ENCODE data around the gene AGPS.
"Not testable (repeated sequence)": the region's sequence is repeated elsewhere in the genome, so short reads cannot be mapped to it uniquely, and the experiment has no call there.

The AGPS gene

DNA sequence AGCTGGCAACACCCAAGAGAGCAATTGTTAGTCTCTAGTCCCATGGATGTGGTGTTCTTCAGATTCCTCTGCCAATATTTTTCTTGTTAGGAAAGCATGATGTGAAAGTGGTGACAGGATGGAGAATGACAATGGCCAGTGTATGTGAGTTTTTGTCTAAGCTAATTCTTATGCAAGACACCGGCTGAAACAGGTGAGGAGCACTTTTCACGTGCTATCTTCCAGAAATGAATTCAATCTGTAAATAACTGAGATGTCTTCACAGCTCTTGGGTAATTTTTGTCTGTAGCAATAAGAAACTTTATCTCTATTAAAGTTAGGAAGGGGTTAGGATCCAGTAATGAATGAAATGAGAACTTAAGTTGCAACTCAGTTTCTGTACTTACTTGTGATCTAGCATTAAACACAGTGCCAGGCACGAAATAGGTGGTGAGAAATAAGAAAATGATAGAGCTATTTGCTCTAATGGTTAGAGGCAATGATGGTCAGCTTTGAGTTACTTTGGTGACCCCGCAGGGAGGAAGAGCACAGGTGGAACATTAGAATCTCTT is 676 bp upstream of the AGPS start:
- no peak for DNase-seq

DNA sequence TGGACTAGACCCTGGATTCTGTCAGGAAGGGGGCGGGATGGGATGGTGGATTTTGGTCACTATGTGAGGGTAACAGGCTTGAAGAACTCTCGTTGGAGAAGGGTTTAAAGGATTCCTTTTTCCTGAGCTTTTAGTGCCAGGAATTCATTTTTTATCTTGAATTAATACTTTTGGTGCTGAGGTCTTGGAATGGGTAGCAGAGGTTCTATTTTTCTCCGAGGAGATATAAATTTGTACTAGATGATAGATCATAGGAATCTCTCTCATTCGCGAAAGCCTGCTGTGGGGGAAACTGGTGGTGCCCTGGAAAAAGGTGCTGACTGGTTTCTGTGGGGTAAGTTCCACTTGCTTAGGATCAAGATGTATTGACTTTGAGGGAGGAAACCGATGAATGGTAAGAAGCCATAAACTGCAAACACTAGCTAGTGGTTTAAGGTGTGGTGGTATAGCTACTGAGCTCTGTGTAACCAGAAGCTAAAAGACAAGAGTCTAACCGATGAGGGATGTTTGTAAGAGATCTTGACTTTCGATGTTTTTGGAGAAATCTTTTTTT is 706 bp downstream of the AGPS start:
- DNase-seq = no peak

DNA sequence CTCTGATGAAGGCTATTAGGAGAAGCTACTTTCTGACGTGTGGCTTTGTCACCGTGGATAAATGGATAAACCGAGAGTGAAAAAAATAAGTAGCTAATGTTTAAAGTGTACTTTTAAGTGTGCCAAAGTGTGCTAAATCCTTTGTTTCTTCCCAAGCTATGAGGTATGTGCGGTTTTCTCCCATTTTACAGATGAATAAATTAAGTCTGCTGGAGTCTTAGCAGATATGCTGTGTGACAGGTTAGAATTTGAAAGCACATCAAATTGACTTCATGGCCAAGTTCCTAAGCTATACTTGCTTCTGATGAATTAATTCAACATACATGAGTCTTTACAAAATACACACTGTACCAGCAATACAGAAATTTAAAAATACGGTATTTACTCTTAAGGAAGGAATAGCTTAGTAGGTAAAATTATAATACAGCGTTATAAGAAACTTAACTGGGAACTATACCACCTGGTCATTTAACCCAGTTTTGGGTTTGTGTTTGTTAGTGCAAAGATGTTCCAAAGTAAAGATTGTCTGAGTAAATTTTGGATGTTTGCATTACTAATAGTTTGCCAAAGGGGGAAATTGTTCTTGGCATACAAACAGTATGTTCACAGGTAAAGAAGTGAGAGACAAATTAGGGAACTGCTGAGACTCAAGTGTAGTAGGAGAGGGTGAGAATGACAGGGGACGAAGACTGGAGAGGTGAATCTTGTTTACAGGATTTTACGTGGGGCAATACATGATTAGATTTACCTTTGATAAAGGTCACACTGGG is 1.4 kb downstream of the AGPS start:
- no peak for DNase-seq

DNA sequence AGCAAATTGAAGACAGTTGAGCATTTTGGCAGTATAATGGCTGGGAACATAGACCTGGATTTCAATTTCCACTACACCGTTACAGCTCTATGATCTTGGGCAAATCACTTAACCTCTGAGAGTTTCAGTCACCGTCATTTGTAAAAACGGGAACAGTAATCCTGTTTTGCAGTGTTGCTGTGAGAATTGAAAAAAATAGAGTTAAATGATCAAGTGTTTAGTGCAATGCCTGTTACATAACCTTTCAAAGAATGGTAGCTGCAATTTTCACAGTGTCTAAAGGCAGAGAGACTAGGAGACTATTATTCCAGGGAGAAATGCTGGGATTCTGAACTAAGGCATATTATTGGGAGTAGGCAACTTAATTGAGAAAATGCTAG is 2.0 kb downstream of the AGPS start:
- DNase-seq = no peak

DNA sequence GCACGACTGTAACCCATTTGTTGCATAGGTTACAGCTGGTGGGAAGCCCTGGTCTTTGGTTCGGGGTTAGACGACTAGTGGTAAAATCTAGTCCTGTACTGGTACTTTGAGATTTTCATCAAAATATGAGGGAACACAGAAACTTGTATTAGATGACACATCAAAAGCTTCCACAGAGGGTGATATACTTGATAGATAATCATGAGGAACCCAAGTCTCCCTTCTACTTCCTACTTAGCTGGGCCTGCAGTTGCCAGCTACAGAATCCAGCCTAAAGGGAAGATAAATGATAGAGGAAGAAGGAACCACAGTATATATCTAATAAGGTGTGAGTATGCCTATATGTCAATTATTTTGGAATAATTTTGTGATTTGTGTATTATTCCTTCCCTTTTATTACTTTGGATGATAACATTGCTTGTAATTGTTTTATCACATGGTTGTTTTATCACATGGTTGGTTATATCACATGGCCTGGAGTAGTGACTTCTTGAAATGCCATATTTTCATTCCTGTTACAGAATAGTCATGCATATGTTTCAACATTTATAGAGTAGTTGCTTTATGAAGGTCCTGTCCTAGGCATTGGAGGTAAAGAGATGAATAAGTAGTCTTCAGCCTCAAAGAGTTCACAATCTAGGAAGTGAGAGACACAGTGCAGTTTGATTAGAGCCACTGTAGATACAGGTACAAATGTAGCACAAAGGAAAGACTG is 2.9 kb downstream of the AGPS start:
- DNase-seq = no peak

DNA sequence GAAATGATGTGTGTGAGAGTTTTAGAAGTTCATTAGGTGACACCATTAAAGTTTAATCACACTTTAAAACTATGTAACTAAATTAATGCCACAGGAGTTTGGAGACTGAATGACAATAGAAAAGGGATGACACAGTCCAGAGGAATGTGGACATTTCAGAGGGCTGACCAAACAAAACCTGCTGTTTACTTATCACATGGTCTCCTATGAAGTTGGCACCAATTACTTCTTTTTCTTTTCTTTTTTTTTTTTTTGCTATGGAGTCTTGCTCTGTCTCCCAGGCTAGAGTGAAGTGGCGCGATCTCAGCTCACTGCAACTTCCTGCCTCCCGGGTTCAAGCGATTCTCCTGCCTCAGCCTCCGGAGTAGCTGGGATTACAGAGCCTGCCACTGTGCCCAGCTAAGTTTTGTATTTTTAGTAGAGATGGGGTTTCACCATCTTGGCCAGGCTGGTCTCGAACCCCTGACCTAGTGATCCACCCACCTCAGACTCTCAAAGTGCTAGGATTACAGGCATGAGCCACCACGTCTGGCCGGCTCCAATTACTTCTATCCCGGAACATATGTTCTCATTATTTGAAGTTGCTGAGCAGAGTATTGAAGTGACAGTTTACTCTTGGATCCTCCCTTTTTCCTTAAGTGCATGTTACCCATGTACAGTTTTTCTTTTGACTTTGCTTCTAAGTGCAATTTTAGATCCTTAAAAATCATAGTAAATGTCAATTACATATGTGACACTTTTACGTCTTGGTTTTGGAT is 4.3 kb downstream of the AGPS start:
- DNase-seq = no peak

DNA sequence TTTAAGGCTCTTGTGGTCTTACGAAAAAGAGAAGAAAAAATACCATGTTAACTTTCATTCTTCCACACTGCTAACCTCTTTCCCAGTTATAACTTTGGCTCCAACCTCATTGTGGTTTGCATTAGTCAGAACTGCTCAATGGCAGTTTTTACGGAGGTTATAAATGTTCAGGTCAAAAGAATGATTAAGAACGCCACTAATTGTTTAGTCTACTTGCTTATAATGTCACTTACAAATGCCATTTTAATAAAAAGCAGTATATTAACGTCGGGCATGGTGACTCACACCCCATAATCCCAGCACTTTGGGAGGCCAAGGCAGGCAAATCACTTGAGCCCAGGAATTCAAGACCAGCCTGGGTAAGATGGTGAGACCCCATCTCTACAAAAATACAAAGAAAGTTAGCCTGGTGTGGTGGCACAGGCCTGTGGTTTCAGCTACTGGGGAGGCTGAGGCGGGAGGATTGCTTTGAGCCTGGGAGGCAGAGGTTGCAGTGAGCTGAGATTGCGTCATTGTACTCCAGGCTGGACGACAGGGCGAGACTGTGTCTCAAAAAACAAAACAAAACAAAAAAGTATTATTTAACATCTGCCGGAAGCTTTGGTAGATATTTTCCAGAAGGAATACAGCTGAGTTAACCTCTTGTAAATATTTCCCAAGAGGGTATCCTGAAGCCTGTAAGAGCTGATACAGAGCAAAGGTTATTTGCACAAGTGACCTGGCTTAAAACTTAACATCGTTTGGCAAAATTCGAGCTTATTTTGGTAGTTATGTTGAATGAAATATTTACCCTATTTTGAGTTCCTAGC is 5.1 kb downstream of the AGPS start:
- DNase-seq = no peak

DNA sequence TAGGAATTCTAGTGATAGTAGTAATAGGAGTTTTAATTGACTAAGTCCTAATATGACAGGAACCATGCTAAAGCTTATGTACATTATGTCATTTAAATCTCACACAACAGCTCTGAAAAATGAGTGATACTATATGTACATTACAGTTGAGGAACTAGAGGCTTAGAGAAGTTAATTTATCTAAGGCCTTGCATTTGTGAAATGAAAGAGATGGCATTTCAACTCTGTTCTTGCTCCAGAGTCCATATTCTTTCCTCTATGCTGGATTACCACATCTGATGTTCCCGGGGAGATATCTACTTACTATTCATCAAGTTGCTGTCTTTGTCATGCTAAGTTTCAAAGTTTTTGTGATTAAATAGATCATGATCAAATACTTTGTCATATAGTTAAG is 5.7 kb downstream of the AGPS start:
- no peak for DNase-seq

DNA sequence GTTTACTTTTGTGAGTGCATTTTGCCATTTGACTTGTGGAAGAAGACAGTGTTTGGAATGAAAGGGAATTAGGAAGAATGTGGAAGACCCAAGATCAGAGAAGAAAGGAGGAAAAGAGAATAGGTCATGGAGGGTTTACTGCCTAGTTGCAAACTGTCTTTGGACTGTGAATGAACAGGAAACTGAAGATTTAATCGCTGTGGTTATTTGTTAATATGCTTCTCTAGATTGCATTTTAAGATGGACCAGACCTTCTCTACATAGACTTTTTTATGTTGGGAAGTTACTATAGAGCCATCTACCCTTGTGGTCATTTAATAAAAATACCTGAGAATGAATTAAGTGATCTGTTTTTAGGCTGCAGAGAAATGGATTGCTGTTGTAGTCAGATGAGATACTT is 6.2 kb downstream of the AGPS start:
- DNase-seq = no peak

DNA sequence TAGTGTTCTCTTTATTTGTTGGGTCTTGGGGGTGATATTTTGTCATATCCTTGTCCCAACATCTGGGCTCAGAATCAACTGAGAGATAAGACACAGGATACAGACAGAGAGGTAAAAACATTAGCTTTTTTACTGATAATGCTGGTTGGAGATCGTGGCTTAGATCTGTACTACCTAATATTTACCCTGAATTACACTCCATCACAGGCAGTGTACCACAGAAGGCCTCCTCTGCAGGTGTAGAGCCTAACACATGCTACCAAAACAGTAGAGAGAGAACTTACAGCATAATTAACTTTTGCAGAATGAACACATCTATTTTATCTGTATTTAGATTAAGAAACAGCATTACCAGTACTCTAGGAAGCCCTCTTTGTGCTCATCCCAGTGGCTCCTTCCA is 6.8 kb downstream of the AGPS start:
- DNase-seq = no peak

DNA sequence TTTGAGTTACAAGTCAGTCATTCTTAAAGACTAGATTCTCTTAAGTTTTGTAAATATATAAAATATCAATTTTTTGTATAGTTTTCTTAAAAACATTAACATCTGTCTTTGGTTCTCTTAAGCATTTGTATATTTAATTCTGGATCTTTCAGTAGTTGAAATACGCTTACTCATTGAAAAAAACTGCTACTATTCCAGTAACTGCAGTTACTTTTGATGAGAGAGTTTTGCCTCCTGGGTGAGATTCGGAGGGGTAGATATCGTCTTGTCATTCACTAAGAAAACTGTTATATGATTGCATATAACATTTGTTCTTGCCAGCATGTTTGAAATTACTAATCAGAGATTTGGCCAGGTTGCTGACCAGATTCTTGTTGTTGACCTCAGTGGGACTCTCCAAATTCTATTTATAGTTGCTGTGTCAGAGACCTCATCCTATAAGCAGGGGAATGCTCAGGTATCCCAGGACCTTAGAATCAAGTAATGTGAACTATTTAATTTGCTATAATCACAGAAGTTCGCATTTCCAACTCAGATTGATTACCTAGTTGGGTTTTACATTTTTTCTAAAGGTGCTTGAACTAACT is 7.9 kb downstream of the AGPS start:
- DNase-seq = no peak

DNA sequence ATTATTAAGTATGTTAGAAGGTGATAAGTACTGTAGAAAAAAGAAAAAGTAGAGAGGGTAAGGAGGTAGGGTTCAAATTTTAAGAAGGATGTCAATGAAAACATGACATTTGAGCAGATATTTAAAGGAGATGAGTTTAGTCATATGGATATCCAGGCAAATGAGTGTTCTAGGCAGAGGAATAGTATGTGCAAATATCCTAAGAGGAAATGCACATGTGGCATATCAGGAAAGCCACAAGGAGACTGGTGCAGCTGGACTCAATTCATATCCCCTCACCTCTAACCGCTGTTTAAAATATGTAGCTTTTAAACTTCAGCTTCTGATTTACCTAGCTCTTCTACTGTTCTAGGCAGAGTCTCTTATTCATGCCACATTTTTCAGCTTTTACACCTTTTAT is 9.5 kb downstream of the AGPS start:
- DNase-seq = no peak

DNA sequence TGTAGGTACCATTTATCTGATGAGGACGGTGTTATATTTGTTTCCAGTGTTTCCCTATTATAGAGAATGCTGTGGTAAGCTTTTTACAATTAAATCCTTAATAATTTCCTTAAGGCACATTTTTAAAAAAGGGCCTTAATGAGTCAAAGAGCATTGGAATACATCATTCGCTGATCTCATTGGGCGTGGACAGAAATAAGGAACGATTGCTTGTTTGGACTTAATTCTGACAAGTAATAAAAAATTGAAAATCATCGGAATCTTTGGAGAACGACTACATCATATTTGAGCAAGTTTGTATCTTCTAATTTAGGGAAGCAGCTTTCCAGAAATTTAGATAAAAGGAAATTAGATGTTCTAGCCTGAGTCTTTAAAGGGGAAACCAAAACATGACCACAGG is 11.3 kb downstream of the AGPS start:
- no peak for DNase-seq

DNA sequence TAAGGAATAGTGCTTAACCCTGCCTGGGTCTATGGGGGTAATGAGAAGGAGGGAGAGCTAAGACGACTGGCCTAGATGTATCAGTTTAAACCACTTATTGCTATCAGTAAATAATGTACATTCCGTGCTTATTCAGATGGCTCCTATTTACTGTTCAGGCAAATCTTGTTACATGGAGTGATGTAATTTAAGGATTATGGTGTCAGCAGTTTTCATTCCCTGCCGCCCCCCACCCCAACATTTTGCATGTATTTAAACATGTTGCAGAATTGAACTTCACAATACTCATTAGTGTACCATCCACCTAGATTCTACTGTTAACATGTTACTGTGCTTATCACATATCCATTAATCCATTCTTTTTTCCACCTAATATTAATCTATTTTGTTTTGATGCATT is 11.7 kb downstream of the AGPS start:
- no peak for DNase-seq

DNA sequence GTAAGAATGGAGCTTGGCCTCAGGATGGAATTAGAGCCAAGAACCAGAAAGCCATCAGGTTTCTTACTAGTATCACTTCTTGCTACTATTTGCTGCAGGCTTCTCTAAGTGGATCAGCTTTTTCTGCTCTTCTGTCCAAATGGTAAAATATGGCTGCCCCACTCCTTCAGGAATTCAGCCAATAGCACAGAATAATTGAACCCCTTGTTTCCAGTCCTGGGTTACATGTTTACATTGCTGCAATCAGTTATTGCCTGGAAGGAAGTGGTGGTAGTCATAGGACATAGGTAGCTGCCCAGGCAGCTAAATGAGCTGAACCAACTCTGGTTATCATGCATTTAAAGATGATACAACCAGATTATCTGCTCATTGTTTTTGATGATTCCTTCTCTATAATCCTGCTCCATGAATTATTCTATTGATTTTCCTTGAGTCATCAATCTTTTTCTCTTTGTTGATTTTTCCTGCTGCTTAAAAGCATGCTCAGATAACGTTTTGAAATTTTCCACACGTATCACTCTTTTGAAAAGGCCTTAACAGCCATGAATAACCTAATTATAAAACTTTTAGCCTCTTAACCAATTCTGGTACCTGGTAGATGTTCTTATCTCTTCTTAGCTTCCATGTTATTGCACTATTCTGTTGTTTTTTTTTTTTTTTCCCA is 12.6 kb downstream of the AGPS start:
- no peak for DNase-seq

DNA sequence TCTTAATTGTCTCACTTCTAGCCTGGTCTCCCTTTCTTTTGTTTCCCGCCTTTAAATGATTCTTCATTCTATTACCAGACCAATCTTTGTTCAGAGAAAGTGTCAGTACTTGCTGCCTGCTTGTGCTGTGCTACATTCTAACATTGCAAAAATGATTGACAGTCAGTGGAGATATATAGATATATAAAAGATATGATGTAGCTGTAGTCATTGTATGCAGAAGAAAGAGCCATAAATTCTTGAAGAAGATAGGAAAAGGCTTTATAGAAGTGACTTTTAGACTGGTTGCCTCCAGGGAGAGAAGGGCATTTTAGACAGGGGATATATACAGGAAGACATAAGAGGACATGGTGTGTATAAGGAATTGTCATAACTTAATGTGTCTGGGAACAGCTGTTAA is 13.6 kb downstream of the AGPS start:
- no peak for DNase-seq

DNA sequence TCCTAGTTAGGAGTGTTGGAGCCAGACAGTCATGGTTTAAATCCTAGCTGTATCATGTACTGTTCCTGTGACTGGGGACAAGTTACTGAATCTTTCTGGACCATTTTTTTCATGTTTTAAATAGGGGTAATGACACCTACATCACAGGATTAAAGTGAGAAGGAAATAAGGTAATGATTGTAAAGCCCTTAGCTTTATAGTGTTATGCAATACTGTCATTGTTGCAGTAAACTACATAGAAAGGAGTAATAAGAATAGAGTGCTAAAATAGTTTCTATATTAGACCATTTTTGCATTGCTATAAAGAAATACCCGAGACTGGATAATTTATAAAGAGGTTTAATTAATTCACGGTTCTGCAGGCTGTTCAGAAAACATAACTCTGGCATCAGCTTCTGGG is 14.5 kb downstream of the AGPS start:
- DNase-seq = no peak

DNA sequence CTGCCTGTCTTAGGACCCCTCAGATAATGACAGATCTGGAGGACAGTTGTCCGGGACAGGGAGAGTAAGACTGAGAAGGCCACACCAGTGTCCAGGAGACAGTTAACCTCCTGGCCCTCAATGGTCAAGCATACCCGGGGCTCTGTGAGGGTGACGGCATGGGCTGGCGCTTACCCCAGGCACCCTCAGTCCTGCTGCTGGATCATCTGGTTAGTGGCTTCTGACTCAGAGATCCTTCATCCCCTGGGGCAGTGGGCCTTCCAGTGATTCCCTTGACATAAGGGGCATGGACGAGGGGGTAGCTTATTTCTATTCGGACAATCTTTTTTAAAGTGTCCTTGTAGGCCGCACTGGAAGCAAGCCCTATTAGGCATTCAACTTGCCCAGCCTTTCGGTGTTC is 18.1 kb downstream of the AGPS start:
- not testable (repeated sequence) for DNase-seq

DNA sequence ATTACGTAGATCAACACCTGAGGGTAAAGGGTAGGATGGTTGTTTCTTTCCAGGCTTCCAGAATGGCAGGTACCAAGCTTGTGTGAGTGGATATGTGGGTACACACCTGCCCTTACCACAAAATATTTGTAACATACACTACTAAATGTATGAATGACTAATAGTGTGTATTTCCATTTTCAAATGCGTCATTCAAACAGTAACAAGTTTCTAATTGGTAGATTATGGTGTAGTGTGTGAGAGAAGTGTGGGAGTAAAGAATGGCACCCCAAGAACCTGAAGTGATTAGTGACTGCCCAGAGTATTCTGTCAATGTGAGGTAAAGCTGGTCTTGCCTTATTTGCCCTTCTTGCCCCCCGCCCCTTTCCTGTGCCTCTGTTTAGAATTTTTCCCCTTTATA is 21.1 kb downstream of the AGPS start:
- DNase-seq = no peak

DNA sequence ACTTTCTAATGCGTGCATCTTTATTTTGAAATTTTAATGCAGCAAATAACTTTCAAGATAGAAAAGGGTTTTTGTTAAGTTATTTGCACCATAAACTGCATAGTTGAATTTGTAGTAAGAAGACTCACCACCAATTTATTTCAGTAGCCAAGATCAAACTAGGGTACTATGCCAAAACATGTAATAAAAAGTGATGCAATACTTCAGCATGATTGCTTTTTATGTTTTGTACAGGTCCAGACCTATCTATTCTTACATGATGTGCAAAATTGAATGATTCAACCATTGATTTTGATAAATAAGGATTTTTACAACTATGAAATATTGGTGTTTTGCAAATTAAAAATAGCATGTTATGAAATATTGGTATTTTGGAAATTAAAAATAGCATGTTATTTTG is 26.7 kb downstream of the AGPS start:
- DNase-seq = no peak

DNA sequence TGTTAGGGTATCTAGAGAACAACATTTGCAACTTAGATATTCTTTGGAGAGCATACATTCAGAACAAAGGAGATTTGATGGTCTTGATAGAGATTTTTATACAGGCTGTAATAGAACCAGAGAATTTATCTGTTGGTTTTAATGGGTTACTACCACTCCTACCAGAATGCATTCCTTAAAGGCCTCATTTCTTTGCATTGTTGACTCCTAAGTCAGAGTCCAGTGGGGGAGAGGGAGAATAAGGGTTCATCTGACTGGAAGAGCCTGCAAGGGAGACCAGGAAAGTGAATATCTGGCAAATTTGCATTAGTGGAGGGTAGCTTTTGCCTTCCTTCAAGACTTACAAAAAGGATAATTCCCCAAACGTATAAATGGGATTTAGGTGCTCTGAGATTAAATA is 29.7 kb downstream of the AGPS start:
- no peak for DNase-seq

DNA sequence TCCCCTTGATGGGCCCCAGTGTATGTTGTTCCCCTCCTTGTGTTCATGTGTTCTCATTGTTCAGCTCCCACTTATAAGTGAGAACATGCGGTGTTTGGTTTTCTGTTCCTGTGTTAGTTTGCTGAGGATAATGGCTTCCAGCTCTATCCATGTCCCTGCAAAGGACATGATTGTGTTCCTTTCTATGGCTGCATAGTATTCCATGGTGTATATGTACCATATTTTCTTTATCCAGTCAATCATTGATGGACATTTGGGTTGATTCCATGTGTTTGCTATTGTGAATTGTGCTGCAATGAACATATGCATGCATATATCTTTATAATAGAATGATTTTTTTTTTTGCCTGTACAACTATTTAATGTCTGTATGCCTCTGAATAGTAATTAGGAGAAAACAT is 31.5 kb downstream of the AGPS start:
- DNase-seq = not testable (repeated sequence)
